Measurements from ENCODE around the gene SERPINA12.
A peak's percentile ranks its signal among the peaks of the same experiment; 100 is the strongest.

The SERPINA12 gene

DNA sequence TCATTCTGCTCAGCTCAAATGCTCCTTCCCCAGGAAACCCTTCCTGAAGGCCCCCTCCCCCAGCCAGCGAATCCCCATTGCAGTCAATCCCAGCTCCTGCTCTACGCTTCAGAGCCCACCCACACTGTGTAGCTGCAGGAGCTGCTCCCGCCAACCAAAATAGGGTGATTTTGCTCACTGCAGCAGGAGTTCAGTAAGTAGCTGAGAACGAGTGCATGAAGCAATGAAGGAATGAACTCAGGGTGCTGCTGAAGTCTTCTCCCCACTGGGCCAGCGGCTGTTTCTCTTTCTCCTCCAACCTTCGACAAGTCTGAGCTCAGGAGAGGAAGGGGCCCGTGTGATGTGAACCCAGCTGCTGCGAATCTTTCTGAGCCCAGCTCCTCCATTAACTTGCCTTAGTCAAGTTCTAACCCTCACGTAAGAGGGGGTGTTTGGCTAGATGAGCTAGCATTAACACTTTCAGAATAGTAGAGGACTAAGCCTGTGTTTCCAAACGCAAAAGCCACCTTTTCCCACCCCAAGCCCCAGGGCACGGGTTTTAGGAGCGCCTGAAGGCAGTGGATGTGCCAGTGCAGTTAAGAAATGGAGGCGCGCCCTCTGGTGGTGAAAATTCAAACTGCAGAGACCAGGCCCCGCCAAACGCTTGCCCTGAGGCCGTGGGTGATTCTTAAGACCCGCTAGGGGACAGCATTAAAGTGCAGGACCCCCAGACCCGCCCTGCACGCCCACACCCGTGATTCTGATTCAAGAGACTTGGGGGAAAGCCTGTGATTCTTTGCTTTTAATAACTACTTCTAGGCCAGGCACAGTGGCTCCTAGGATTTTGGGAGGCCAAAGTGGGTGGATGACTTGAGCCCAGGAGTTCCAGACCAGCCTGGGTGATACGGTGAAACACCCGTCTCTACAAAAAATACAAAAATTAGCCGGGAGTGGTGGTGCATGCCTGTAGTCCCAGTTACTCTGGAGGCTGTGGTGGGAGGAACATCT is 40.0 kb upstream of the SERPINA12 start:
- Histone ChIP-seq H3K36me3 (ENCODE audit: control insufficient read depth, insufficient read depth, low read length) (no peaks in the 10 kb centered on the region), H2AFZ (no peak overlapping the region), H3K4me1 (no peaks in the 10 kb centered on the region), H3K79me2 (no peaks in the 10 kb centered on the region), H3K4me2 (ENCODE audit: low read length) (no peak overlapping the region), H3K9me3 (ENCODE audit: control insufficient read depth, low read length) (no peaks in the 10 kb centered on the region), H3K27ac (no peak overlapping the region), H3K4me3 (ENCODE audit: low read depth, low read length) (no peak overlapping the region), H3K9ac (no peak overlapping the region), H3K27me3 (ENCODE audit: control insufficient read depth, insufficient read depth, low read length) (no peaks in the 10 kb centered on the region)
- TF ChIP-seq, protein P1, sequence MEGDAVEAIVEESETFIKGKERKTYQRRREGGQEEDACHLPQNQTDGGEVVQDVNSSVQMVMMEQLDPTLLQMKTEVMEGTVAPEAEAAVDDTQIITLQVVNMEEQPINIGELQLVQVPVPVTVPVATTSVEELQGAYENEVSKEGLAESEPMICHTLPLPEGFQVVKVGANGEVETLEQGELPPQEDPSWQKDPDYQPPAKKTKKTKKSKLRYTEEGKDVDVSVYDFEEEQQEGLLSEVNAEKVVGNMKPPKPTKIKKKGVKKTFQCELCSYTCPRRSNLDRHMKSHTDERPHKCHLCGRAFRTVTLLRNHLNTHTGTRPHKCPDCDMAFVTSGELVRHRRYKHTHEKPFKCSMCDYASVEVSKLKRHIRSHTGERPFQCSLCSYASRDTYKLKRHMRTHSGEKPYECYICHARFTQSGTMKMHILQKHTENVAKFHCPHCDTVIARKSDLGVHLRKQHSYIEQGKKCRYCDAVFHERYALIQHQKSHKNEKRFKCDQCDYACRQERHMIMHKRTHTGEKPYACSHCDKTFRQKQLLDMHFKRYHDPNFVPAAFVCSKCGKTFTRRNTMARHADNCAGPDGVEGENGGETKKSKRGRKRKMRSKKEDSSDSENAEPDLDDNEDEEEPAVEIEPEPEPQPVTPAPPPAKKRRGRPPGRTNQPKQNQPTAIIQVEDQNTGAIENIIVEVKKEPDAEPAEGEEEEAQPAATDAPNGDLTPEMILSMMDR (IDR thresholded peaks at IDR 0.05): peak; percentile 91

GRCh38 chr14:94548131-94548998 is 39.1 kb upstream of the SERPINA12 start:
- no peak overlapping the region for H3K27ac ChIP-seq
- no peaks in the 10 kb centered on the region for H3K9me3 ChIP-seq (ENCODE audit: control insufficient read depth, low read length)
- no peak overlapping the region for H3K4me2 ChIP-seq (ENCODE audit: low read length)
- TF ChIP-seq, protein P1 (IDR thresholded peaks at IDR 0.05): no peak
- no peak overlapping the region for H2AFZ ChIP-seq
- H3K27me3 ChIP-seq (ENCODE audit: control insufficient read depth, insufficient read depth, low read length): no peaks in the 10 kb centered on the region
- no peaks in the 10 kb centered on the region for H3K79me2 ChIP-seq
- H3K4me3 ChIP-seq (ENCODE audit: low read depth, low read length): no peak overlapping the region
- no peaks in the 10 kb centered on the region for H3K4me1 ChIP-seq
- no peaks in the 10 kb centered on the region for H3K36me3 ChIP-seq (ENCODE audit: control insufficient read depth, insufficient read depth, low read length)
- no peak overlapping the region for H3K9ac ChIP-seq

DNA sequence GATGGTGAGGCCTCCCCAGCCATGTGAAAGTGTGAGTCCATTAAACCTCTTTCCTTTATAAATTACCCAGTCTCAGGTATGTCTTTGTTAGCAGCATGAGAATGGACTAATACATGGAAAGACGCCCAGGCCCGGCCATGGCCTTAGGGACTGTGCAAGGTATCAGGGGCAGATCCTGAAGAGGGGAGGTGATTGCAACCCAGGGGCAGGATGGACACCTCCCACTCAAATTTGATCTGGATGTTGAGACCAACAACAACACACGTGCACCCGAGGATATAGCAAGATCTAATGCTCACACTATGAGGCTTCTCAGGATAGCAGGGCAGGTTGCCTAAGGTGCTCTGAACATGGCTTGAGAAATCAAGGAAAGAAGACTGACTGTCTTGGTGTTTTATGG is 38.5 kb upstream of the SERPINA12 start:
- Histone ChIP-seq H3K27ac (no peak overlapping the region), H3K79me2 (no peaks in the 10 kb centered on the region), H3K4me1 (no peaks in the 10 kb centered on the region), H3K36me3 (ENCODE audit: control insufficient read depth, insufficient read depth, low read length) (no peaks in the 10 kb centered on the region), H3K4me3 (ENCODE audit: low read depth, low read length) (no peak overlapping the region), H3K9me3 (ENCODE audit: control insufficient read depth, low read length) (no peaks in the 10 kb centered on the region), H3K27me3 (ENCODE audit: control insufficient read depth, insufficient read depth, low read length) (no peaks in the 10 kb centered on the region), H3K9ac (no peak overlapping the region), H3K4me2 (ENCODE audit: low read length) (no peak overlapping the region), H2AFZ (no peak overlapping the region)
- TF ChIP-seq, protein P1 (IDR thresholded peaks at IDR 0.05): no peak

GRCh38 chr14:94547151-94547680 is 37.9 kb upstream of the SERPINA12 start:
- Histone ChIP-seq H3K79me2 (no peaks in the 10 kb centered on the region), H3K9me3 (ENCODE audit: control insufficient read depth, low read length) (no peaks in the 10 kb centered on the region), H3K27ac (no peak overlapping the region), H2AFZ (no peak overlapping the region), H3K4me1 (no peaks in the 10 kb centered on the region), H3K9ac (no peak overlapping the region), H3K36me3 (ENCODE audit: control insufficient read depth, insufficient read depth, low read length) (no peaks in the 10 kb centered on the region), H3K27me3 (ENCODE audit: control insufficient read depth, insufficient read depth, low read length) (no peaks in the 10 kb centered on the region), H3K4me2 (ENCODE audit: low read length) (no peak overlapping the region), H3K4me3 (ENCODE audit: low read depth, low read length) (no peak overlapping the region)
- TF ChIP-seq, protein P1 (IDR thresholded peaks at IDR 0.05): no peak

Data from parathyroid adenoma (tissue), 2 donors.